ENCODE data around the gene DLGAP1.

DNA sequence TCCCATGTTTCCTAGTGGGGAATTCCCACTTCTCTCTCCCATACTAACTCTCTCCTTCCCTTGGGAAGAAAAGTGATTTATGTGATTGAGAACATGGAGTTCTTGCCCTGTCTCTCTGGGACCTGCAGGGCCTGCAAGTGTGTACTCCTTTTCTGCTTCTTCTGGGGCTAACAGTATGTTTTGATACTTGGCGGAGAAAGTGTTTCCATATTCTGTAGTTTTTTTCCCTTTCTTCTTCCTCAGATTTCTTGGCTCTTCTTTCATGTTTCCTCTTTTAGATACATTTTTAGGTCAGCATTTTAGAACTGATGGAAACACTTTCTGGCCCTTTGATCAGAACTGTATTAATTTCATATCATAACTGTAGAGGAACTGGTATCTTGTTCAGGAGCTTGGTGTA, 352.2 kb downstream of the DLGAP1 start:
- TF ChIP-seq, protein P1, sequence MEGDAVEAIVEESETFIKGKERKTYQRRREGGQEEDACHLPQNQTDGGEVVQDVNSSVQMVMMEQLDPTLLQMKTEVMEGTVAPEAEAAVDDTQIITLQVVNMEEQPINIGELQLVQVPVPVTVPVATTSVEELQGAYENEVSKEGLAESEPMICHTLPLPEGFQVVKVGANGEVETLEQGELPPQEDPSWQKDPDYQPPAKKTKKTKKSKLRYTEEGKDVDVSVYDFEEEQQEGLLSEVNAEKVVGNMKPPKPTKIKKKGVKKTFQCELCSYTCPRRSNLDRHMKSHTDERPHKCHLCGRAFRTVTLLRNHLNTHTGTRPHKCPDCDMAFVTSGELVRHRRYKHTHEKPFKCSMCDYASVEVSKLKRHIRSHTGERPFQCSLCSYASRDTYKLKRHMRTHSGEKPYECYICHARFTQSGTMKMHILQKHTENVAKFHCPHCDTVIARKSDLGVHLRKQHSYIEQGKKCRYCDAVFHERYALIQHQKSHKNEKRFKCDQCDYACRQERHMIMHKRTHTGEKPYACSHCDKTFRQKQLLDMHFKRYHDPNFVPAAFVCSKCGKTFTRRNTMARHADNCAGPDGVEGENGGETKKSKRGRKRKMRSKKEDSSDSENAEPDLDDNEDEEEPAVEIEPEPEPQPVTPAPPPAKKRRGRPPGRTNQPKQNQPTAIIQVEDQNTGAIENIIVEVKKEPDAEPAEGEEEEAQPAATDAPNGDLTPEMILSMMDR (IDR thresholded peaks at IDR 0.05), result no peak
- TF ChIP-seq POLR2A (IDR thresholded peaks at IDR 0.05), result no peak

Data from right lobe of liver (tissue), 4 donors.